ENCODE measurements around the gene TMEM31. TPM values are rescaled to one million over a fixed set of nuclear protein-coding genes. Genes with fewer than 3 reads are reported as not detected.

Gene TMEM31
- total and polyA plus RNA-seq, 10 donors = 0.14 to 0.22 TPM; not detected in 8

DNA sequence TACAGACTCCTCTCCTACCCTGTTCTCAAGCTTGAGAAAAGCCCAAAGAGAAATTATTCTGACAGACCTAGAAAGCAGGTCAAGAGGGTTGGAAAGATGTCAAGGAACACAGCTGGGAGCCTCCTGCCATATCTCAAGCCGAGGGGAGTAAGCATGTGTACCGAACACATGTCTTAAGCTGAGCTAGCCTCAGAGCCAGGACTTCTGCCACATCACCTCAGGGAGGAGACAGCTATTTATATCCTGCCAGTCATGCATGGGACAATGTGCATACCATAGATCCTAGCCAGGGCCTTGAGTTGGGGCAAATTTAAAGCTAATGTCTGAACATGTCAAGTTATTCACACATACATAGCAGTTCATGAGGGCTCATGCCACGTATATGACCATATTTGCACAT lies 11.8 kb downstream of the TMEM31 start:
- no peaks in the 10 kb centered on the region for H3K4me1 ChIP-seq
- no peak for TF ChIP-seq POLR2AphosphoS5 (IDR thresholded peaks at IDR 0.05)
- no peak for TF ChIP-seq CTCF (IDR thresholded peaks at IDR 0.05 in 8 of 11, conservative IDR thresholded peaks at IDR 0.05 in 3 of 11)
- no peak for TF ChIP-seq POLR2A (IDR thresholded peaks at IDR 0.05)
- 67 to 93% (median 74%) methylated on average over 3 of the region's 3 CpGs for WGBS, 5 donors
- intact Hi-C loops (cut with DNase I; ENCODE audit: low total_unique reads) = no loop called here
- no peak overlapping the region for H3K27ac ChIP-seq
- no peak for DNase-seq
- H3K9me3 ChIP-seq = no peaks in the 10 kb centered on the region
- H3K4me3 ChIP-seq = no peak overlapping the region
- H3K27me3 ChIP-seq (replicated peaks in 1 of 7) = peaks cover 0 to 22% (median 0%) of the 10 kb centered on the region in 7 donors
- H3K36me3 ChIP-seq = no peaks in the 10 kb centered on the region

DNA sequence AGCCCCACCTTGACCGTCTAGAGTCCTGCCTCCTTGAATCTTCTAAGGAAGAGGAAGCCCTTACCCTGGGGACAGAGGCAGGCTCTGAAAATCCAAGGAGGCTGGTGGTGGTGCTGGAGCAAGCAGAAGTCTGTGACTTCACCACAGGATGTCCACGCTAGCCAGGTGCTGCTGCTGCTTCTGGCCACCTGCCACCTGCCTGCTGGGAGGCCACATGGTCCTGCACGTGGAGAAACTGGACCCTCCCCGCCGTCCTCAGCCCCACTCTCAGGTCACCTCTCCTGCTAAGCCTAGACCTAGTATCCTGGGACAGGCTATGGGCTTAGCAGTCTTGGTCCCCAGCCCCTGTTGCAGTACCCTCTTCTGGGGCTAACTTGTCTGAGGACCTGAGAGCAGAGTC lies 15.8 kb downstream of the TMEM31 start:
- H3K27me3 ChIP-seq (replicated peaks in 1 of 7) = peaks cover 0 to 40% (median 0%) of the 10 kb centered on the region in 7 donors
- H3K27ac ChIP-seq = no peak overlapping the region
- H3K4me1 ChIP-seq = no peaks in the 10 kb centered on the region
- TF ChIP-seq CTCF (IDR thresholded peaks at IDR 0.05 in 8 of 11, conservative IDR thresholded peaks at IDR 0.05 in 3 of 11) (no peak), POLR2A (IDR thresholded peaks at IDR 0.05) (no peak), POLR2AphosphoS5 (IDR thresholded peaks at IDR 0.05) (no peak)
- 53 to 93% (median 65%) methylated on average over 1 to 5 of the region's 5 CpGs for WGBS, 5 donors
- intact Hi-C loops (cut with DNase I; ENCODE audit: low total_unique reads) = no loop called here
- no peak for DNase-seq
- H3K9me3 ChIP-seq = no peaks in the 10 kb centered on the region
- no peaks in the 10 kb centered on the region for H3K36me3 ChIP-seq
- H3K4me3 ChIP-seq = no peak overlapping the region

- Histone ChIP-seq H3K36me3 (no peaks in the 10 kb centered on the region), H3K9me3 (no peaks in the 10 kb centered on the region), H3K4me1 (no peaks in the 10 kb centered on the region), H3K27ac (no peak overlapping the region), H3K4me3 (no peak overlapping the region), H3K27me3 (replicated peaks in 1 of 7) (peaks cover 0 to 37% (median 0%) of the 10 kb centered on the region in 7 donors)
- TF ChIP-seq POLR2AphosphoS5 (IDR thresholded peaks at IDR 0.05) (no peak), CTCF (IDR thresholded peaks at IDR 0.05 in 8 of 11, conservative IDR thresholded peaks at IDR 0.05 in 3 of 11) (no peak), POLR2A (IDR thresholded peaks at IDR 0.05) (no peak)
- no peak for DNase-seq
- 69 to 96% (median 85%) methylated on average over 3 to 4 of the region's 4 CpGs for WGBS, 5 donors
- intact Hi-C loops (cut with DNase I; ENCODE audit: low total_unique reads) = no loop called here
Observed at GRCh38 chrX:103727115-103727514, 16.4 kb downstream of the TMEM31 start.

GRCh38 chrX:103729015-103729414 lies 18.3 kb downstream of the TMEM31 start:
- intact Hi-C loops (cut with DNase I; ENCODE audit: low total_unique reads) = no loop called here
- WGBS, 5 donors = 45 to 78% (median 67%) methylated on average over 4 to 5 of the region's 5 CpGs
- Histone ChIP-seq H3K27ac (no peak overlapping the region), H3K9me3 (no peaks in the 10 kb centered on the region), H3K4me1 (no peaks in the 10 kb centered on the region), H3K27me3 (replicated peaks in 1 of 7) (peaks cover 0 to 37% (median 0%) of the 10 kb centered on the region in 7 donors), H3K4me3 (no peak overlapping the region), H3K36me3 (no peaks in the 10 kb centered on the region)
- DNase-seq = no peak
- TF ChIP-seq POLR2AphosphoS5 (IDR thresholded peaks at IDR 0.05) = no peak
- TF ChIP-seq POLR2A (IDR thresholded peaks at IDR 0.05) = no peak
- no peak for TF ChIP-seq CTCF (IDR thresholded peaks at IDR 0.05 in 8 of 11, conservative IDR thresholded peaks at IDR 0.05 in 3 of 11)

Measured in spleen (tissue), 11 donors.